ENCODE results near the gene CADM2. TPM values are rescaled to one million over a fixed set of nuclear protein-coding genes. Genes with fewer than 3 reads are reported as not detected.

The CADM2 gene
- total and polyA plus RNA-seq, 2 donors (not counting 3 experiments of a cell fraction or from before 2014, with no cell fraction given): not detected

DNA sequence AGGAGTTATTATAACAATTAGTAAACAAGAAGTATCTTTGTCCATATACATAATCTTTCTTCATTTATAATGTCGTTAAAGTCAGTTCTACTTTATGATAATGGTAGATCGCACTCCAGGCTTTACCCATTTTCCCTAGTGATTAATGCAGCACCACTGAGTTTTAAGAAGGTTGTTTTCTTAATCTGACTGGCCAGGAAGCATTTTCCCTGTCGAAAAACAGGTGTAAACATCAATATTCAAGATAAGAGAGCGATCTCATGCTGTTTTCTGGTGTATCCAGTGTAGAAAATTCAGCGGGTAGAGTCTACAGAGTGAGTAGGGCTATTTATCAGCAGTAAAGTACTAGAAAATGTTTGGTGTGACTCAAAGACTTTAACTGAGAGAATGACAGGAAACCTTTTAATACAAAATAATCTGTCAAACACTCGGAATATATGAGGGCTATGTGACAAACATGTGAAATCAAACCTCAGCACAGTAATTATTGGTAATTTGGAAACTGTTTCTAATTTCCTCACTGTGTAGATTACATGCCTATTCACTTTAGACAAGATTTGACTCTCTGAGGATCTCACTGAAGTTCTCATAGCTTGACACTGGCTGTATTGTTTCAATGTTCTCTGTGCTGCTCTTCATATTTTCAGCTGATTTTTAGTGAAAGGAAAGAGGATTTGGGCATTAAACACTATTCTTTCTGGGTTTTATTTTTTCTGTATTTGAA is 1019.0 kb downstream of the CADM2 start:
- TF ChIP-seq, protein P1, sequence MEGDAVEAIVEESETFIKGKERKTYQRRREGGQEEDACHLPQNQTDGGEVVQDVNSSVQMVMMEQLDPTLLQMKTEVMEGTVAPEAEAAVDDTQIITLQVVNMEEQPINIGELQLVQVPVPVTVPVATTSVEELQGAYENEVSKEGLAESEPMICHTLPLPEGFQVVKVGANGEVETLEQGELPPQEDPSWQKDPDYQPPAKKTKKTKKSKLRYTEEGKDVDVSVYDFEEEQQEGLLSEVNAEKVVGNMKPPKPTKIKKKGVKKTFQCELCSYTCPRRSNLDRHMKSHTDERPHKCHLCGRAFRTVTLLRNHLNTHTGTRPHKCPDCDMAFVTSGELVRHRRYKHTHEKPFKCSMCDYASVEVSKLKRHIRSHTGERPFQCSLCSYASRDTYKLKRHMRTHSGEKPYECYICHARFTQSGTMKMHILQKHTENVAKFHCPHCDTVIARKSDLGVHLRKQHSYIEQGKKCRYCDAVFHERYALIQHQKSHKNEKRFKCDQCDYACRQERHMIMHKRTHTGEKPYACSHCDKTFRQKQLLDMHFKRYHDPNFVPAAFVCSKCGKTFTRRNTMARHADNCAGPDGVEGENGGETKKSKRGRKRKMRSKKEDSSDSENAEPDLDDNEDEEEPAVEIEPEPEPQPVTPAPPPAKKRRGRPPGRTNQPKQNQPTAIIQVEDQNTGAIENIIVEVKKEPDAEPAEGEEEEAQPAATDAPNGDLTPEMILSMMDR (IDR thresholded peaks at IDR 0.05; ENCODE audit: extremely low read depth in 1 of 2, insufficient read depth in 1 of 2, low read depth in 1 of 2, low read length in 2 of 2): no peak
- no peak for TF ChIP-seq MYC (IDR thresholded peaks at IDR 0.05; ENCODE audit: low read depth, low read length)
- TF ChIP-seq POLR2AphosphoS5 (IDR thresholded peaks at IDR 0.05; ENCODE audit: insufficient read depth, low read depth, low read length): no peak
- TF ChIP-seq FOS (IDR thresholded peaks at IDR 0.05; ENCODE audit: borderline replicate concordance, insufficient read depth, low read length): no peak
- TF ChIP-seq GATA2 (IDR thresholded peaks at IDR 0.05; ENCODE audit: insufficient read depth, insufficient read length, low read depth, low read length): no peak
- TF ChIP-seq JUN (IDR thresholded peaks at IDR 0.05; ENCODE audit: borderline replicate concordance, insufficient read depth, insufficient read length, low read depth): no peak
- TF ChIP-seq EZH2 (IDR thresholded peaks at IDR 0.05; ENCODE audit: borderline replicate concordance, low read depth, low read length, severe bottlenecking): no peak
- TF ChIP-seq, protein P2, sequence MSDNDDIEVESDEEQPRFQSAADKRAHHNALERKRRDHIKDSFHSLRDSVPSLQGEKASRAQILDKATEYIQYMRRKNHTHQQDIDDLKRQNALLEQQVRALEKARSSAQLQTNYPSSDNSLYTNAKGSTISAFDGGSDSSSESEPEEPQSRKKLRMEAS (IDR thresholded peaks at IDR 0.05; ENCODE audit: insufficient read depth, insufficient read length): no peak
- no peak for TF ChIP-seq POLR2A (IDR thresholded peaks at IDR 0.05; ENCODE audit: low read depth, low read length)
- Histone ChIP-seq H3K4me1 (ENCODE audit: control insufficient read depth, extremely low read depth, insufficient read depth, low read length) (no peaks in the 10 kb centered on the region), H3K4me2 (ENCODE audit: insufficient read depth, low read length) (no peak overlapping the region), H3K27ac (ENCODE audit: insufficient read depth, low read depth, low read length) (no peak overlapping the region), H3K4me3 (replicated peaks in 1 of 3; ENCODE audit: insufficient read depth in 1 of 3, low read depth in 1 of 3, low read length in 3 of 3) (no peak overlapping the region), H2AFZ (ENCODE audit: low read depth, low read length) (no peak overlapping the region), H3K79me2 (ENCODE audit: control insufficient read depth, insufficient read depth, low read length) (no peaks in the 10 kb centered on the region), H3K9ac (replicated peaks; ENCODE audit: extremely low read depth, insufficient read depth, low read length) (no peak overlapping the region), H3K36me3 (ENCODE audit: control insufficient read depth in 2 of 2, extremely low read depth in 1 of 2, insufficient read depth in 2 of 2, low read length in 2 of 2) (no peaks in the 10 kb centered on the region), H3K9me1 (replicated peaks; ENCODE audit: control insufficient read depth, extremely low read depth, insufficient read depth, low read length) (no peaks in the 10 kb centered on the region), H3K9me3 (replicated peaks; ENCODE audit: control insufficient read depth, insufficient read depth, low read length) (no peaks in the 10 kb centered on the region), H4K20me1 (replicated peaks; ENCODE audit: control insufficient read depth, extremely low read depth, insufficient read depth, low read length) (no peaks in the 10 kb centered on the region), H3K27me3 (ENCODE audit: control insufficient read depth in 2 of 2, insufficient read depth in 2 of 2, low read length in 2 of 2) (no peaks in the 10 kb centered on the region)
- POLR2A ChIA-PET: no interaction called here
- intact Hi-C loops (cut with micrococcal nuclease): no loop called here
- BruUV-seq (replicated peaks): no TSS peak
- FAIRE-seq (no peak), DNase-seq (ENCODE audit: low read depth, low spot score) (no peak)
- CTCF ChIA-PET: no interaction called here
- dilution Hi-C loops (cut with MboI; ENCODE audit: extremely low pct_ligation_motif_present, low sequenced_read_pairs): no loop called here
